GM23338 (cell line): Measurements from ENCODE around the gene KCMF1. TPM values are rescaled to one million over a fixed set of nuclear protein-coding genes. Genes with fewer than 3 reads are reported as not detected.
A peak's percentile ranks its signal among the peaks of the same experiment; 100 is the strongest.

ENCODE experiments used
- ATAC-seq: fragments of 200-7000 bp; cut with Tn5 transposase; 3 replicates; pipeline ENCODE4 v1.9.1; 2020
- DNase-seq: peaks from one replicate; pipeline ENCODE4 v3.0.0-alpha.2; 2015; ENCODE audit warnings: low spot score
- H2AFZ ChIP-seq: fragments of 200-600 bp; sonication (generic); 2 replicates; pipeline ENCODE4 v1.8.0; 2016; ENCODE audit warnings: antibody characterized with exemption, mild to moderate bottlenecking, moderate library complexity
- H3F3A ChIP-seq: fragments of 200-600 bp; sonication (generic); replicated peaks from 2 replicates; pipeline ENCODE4 v1.8.0; 2017; ENCODE audit warnings: antibody characterized with exemption, mixed run types, low read depth
- H3K27ac ChIP-seq: fragments of 200-600 bp; sonication (generic); 2 replicates; pipeline ENCODE4 v1.6.1; 2016; ENCODE audit warnings: low read depth
- H3K27me3 ChIP-seq: fragments of 200-600 bp; sonication (generic); 2 replicates; pipeline ENCODE4 v1.8.0; 2016; ENCODE audit warnings: mild to moderate bottlenecking, mixed run types, moderate library complexity; ENCODE audit not compliant: insufficient read depth
- H3K36me3 ChIP-seq: fragments of 200-600 bp; sonication (generic); 2 replicates; pipeline ENCODE4 v1.8.0; 2016; ENCODE audit warnings: mild to moderate bottlenecking; ENCODE audit not compliant: insufficient read depth
- H3K4me1 ChIP-seq: fragments of 200-600 bp; sonication (generic); 2 replicates; pipeline ENCODE4 v1.8.0; 2016; ENCODE audit warnings: mild to moderate bottlenecking, moderate library complexity; ENCODE audit not compliant: insufficient read depth
- H3K4me2 ChIP-seq: fragments of 200-600 bp; sonication (generic); 2 replicates; pipeline ENCODE4 v1.7.1; 2017; ENCODE audit warnings: mixed run types
- H3K4me3 ChIP-seq: fragments of 200-600 bp; sonication (generic); 2 replicates; pipeline ENCODE4 v1.6.1; 2016; ENCODE audit warnings: mixed run types
- H3K79me2 ChIP-seq: fragments of 200-600 bp; sonication (generic); replicated peaks from 2 replicates; pipeline ENCODE4 v1.8.0; 2017; ENCODE audit warnings: mild to moderate bottlenecking; ENCODE audit not compliant: insufficient read depth
- H3K9me2 ChIP-seq: fragments of 200-600 bp; sonication (generic); 2 replicates; pipeline ENCODE4 v1.8.0; 2017; ENCODE audit not compliant: insufficient read depth
- H4K20me1 ChIP-seq: fragments of 200-600 bp; sonication (generic); replicated peaks from 2 replicates; pipeline ENCODE4 v1.8.0; 2017; ENCODE audit warnings: mild to moderate bottlenecking; ENCODE audit not compliant: insufficient read depth
- H3K27ac Mint-ChIP-seq: 2 replicates; pipeline ENCODE4 v1.8.0; 2020; ENCODE audit warnings: inconsistent platforms, mild to moderate bottlenecking, moderate library complexity, mixed read lengths
- H3K27me3 Mint-ChIP-seq: 3 replicates; pipeline ENCODE4 v1.8.0; 2022; ENCODE audit warnings: low read depth, mild to moderate bottlenecking, moderate library complexity, mixed read lengths, inconsistent platforms; ENCODE audit not compliant: insufficient read depth, poor library complexity
- H3K36me3 Mint-ChIP-seq: 3 replicates; pipeline ENCODE4 v1.8.0; 2021; ENCODE audit warnings: low read depth, mild to moderate bottlenecking, inconsistent platforms, moderate library complexity, mixed read lengths
- H3K4me1 Mint-ChIP-seq: 3 replicates; pipeline ENCODE4 v1.8.0; 2020; ENCODE audit warnings: mild to moderate bottlenecking, inconsistent platforms, mixed read lengths
- H3K4me3 Mint-ChIP-seq: 3 replicates; pipeline ENCODE4 v1.8.0; 2021; ENCODE audit warnings: moderate library complexity, mild to moderate bottlenecking, inconsistent platforms, mixed read lengths
- H3K9me3 Mint-ChIP-seq: 3 replicates; pipeline ENCODE4 v1.8.0; 2020; ENCODE audit warnings: moderate library complexity, mild to moderate bottlenecking, inconsistent platforms, mixed read lengths
- EZH2phosphoT487 ChIP-seq: fragments of 200-600 bp; sonication (generic); IDR thresholded peaks from one replicate; pipeline ENCODE4 v1.8.1; 2018; ENCODE audit warnings: antibody characterized with exemption; ENCODE audit not compliant: unreplicated experiment
- NANOG ChIP-seq: IDR thresholded peaks from 2 replicates; pipeline ENCODE4 v1.6.1; 2016; ENCODE audit warnings: antibody characterized with exemption, borderline replicate concordance
- STAT1 ChIP-seq: IDR thresholded peaks from one replicate; pipeline ENCODE4 v1.6.1; 2016; ENCODE audit warnings: antibody characterized with exemption; ENCODE audit not compliant: unreplicated experiment
- polyA plus RNA-seq: library from polyadenylated mRNA; unstranded; fragments of >200 nt; fragmentation: Nextera tagmentation; extraction: Ambion mirVana; gene quantifications from 2 replicates; pipeline ENCODE4 v1.2.1, GENCODE V29; 2016
- total RNA-seq: library from RNA; depleted of rRNA; stranded (reverse); fragments of >200 nt; shearing (Covaris generic); gene quantifications from 2 replicates; pipeline ENCODE4 v1.2.3, GENCODE V29; 2014
- TF ChIP-seq, protein P1 (sequence below): fragments of 250-450 bp; sonication (Bioruptor Pico); IDR thresholded peaks from 2 replicates; pipeline ENCODE4 v1.5.0; 2020; ENCODE audit warnings: mild to moderate bottlenecking, moderate library complexity
- TF ChIP-seq, protein P2 (sequence below), 2 experiments: fragments of 200-600 bp in 1 of 2; sonication (generic) in 1 of 2; conservative IDR thresholded peaks; 2 replicates each; pipeline versions ENCODE4 v1.5.1 to v1.6.1; 2016 to 2017; ENCODE audit warnings: antibody characterized with exemption in 2 of 2, low read depth in 2 of 2, mild to moderate bottlenecking in 2 of 2, moderate library complexity in 1 of 2

The KCMF1 gene
- total and polyA plus RNA-seq, 2 experiments from 2014 or later = 29.3 to 120 TPM

DNA sequence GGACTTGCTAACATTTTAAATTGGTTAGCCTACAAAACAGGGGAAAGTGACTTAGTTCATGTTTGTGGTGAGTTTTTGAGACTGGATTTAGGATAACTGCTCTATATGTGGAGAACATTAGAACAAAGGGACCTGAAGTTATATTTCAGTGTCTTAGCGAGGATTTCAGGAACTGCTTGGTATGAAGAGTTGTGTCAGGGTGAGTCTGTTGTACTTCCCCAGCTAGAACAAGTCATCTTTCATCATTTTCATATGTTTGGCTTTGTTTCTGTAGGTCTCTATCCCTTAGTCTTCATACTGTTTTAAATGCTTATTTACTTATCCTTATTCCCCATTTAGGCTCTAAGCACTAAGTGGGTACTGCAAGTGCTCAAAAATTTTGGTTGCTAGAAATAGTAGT is 41.9 kb downstream of the KCMF1 start:
- H4K20me1 ChIP-seq = peaks cover 48% of the 10 kb centered on the region
- Mint-ChIP-seq H3K27ac (0 out of 2 replicates have a peak overlapping the region, but pooled peaks have one; percentile 46), H3K27me3 (peaks cover 2% of the 10 kb centered on the region), H3K9me3 (no peaks in the 10 kb centered on the region), H3K4me1 (peaks cover 67% of the 10 kb centered on the region), H3K4me3 (no peak overlapping the region), H3K36me3 (peaks cover 9% of the 10 kb centered on the region; the same call in 2 of the 3 replicates)
- TF ChIP-seq, protein P1, sequence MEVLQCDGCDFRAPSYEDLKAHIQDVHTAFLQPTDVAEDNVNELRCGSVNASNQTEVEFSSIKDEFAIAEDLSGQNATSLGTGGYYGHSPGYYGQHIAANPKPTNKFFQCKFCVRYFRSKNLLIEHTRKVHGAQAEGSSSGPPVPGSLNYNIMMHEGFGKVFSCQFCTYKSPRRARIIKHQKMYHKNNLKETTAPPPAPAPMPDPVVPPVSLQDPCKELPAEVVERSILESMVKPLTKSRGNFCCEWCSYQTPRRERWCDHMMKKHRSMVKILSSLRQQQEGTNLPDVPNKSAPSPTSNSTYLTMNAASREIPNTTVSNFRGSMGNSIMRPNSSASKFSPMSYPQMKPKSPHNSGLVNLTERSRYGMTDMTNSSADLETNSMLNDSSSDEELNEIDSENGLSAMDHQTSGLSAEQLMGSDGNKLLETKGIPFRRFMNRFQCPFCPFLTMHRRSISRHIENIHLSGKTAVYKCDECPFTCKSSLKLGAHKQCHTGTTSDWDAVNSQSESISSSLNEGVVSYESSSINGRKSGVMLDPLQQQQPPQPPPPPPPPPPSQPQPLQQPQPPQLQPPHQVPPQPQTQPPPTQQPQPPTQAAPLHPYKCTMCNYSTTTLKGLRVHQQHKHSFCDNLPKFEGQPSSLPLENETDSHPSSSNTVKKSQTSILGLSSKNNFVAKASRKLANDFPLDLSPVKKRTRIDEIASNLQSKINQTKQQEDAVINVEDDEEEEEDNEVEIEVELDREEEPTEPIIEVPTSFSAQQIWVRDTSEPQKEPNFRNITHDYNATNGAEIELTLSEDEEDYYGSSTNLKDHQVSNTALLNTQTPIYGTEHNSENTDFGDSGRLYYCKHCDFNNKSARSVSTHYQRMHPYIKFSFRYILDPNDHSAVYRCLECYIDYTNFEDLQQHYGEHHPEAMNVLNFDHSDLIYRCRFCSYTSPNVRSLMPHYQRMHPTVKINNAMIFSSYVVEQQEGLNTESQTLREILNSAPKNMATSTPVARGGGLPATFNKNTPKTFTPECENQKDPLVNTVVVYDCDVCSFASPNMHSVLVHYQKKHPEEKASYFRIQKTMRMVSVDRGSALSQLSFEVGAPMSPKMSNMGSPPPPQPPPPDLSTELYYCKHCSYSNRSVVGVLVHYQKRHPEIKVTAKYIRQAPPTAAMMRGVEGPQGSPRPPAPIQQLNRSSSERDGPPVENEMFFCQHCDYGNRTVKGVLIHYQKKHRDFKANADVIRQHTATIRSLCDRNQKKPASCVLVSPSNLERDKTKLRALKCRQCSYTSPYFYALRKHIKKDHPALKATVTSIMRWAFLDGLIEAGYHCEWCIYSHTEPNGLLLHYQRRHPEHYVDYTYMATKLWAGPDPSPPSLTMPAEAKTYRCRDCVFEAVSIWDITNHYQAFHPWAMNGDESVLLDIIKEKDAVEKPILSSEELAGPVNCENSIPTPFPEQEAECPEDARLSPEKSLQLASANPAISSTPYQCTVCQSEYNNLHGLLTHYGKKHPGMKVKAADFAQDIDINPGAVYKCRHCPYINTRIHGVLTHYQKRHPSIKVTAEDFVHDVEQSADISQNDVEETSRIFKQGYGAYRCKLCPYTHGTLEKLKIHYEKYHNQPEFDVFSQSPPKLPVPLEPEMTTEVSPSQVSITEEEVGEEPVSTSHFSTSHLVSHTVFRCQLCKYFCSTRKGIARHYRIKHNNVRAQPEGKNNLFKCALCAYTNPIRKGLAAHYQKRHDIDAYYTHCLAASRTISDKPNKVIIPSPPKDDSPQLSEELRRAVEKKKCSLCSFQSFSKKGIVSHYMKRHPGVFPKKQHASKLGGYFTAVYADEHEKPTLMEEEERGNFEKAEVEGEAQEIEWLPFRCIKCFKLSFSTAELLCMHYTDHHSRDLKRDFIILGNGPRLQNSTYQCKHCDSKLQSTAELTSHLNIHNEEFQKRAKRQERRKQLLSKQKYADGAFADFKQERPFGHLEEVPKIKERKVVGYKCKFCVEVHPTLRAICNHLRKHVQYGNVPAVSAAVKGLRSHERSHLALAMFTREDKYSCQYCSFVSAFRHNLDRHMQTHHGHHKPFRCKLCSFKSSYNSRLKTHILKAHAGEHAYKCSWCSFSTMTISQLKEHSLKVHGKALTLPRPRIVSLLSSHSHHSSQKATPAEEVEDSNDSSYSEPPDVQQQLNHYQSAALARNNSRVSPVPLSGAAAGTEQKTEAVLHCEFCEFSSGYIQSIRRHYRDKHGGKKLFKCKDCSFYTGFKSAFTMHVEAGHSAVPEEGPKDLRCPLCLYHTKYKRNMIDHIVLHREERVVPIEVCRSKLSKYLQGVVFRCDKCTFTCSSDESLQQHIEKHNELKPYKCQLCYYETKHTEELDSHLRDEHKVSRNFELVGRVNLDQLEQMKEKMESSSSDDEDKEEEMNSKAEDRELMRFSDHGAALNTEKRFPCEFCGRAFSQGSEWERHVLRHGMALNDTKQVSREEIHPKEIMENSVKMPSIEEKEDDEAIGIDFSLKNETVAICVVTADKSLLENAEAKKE (CRISPR knock-in tag) = no peak
- no peak for TF ChIP-seq STAT1
- TF ChIP-seq EZH2phosphoT487 = no peak
- TF ChIP-seq NANOG = no peak
- H3K4me2 ChIP-seq = 0 out of 2 replicates have a peak overlapping the region, but pooled peaks have one; percentile 19
- H3K27ac ChIP-seq = 0 out of 2 replicates have a peak overlapping the region, but pooled peaks have one; percentile 58
- H3K4me3 ChIP-seq = no peak overlapping the region
- no peak overlapping the region for H2AFZ ChIP-seq
- peaks cover 28% of the 10 kb centered on the region for H3F3A ChIP-seq
- ATAC-seq (no peak), DNase-seq (no peak)
- H3K27me3 ChIP-seq = no peaks in the 10 kb centered on the region
- H3K79me2 ChIP-seq = peaks cover 97% of the 10 kb centered on the region
- H3K4me1 ChIP-seq = peaks cover 72% of the 10 kb centered on the region
- H3K9me2 ChIP-seq = peaks cover 1% of the 10 kb centered on the region; the same call in 1 of the 2 replicates
- peaks cover under 1% of the 10 kb centered on the region; the same call in 1 of the 2 replicates for H3K36me3 ChIP-seq

DNA sequence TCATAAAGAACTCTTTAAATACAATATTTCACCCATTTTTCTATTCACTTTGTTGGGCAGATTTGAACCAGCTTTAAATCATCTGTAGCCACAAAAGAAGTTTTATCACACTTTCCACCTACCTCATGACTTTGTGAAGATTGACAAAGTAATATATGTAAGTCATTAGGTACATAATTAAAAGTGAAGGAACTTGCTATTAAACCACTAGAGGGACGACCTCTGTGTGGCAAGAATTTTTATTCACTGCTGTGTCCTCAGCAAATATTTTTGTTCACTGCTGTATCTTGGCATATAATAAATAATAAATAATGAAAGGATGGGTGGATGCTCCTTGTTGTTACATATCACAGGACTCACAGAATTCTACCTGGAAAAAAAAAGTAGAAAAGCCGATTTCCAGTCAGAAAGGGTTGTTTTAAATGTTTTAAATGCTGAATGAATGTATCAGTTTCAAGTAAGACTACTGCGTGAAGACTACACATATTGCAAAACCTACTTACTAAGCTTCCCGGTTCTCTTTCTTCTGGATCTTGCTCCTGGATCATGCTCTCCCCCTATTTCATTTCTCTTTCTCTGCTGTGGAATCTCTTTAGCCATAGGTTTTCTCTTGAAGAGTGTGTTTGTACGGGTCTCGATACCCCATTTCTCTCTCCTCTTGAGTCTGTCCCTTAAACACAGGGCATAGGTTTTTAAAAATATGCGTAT is 44.8 kb downstream of the KCMF1 start:
- peak overlapping the region; percentile 49; the same call in 1 of the 2 replicates for H3K27ac Mint-ChIP-seq
- DNase-seq = no peak

More for the DNA sequence above, 44.8 kb downstream of the KCMF1 start:
- Histone ChIP-seq H3K4me2 (no peak overlapping the region), H3K27me3 (no peaks in the 10 kb centered on the region), H4K20me1 (peaks cover 49% of the 10 kb centered on the region), H2AFZ (no peak overlapping the region), H3K36me3 (no peaks in the 10 kb centered on the region), H3K4me1 (peaks cover 59% of the 10 kb centered on the region), H3K79me2 (peaks cover 99% of the 10 kb centered on the region), H3K4me3 (no peak overlapping the region), H3K27ac (peak overlapping the region; percentile 75; the same call in 1 of the 2 replicates), H3F3A (peaks cover 16% of the 10 kb centered on the region), H3K9me2 (no peaks in the 10 kb centered on the region)
- TF ChIP-seq, protein P2, sequence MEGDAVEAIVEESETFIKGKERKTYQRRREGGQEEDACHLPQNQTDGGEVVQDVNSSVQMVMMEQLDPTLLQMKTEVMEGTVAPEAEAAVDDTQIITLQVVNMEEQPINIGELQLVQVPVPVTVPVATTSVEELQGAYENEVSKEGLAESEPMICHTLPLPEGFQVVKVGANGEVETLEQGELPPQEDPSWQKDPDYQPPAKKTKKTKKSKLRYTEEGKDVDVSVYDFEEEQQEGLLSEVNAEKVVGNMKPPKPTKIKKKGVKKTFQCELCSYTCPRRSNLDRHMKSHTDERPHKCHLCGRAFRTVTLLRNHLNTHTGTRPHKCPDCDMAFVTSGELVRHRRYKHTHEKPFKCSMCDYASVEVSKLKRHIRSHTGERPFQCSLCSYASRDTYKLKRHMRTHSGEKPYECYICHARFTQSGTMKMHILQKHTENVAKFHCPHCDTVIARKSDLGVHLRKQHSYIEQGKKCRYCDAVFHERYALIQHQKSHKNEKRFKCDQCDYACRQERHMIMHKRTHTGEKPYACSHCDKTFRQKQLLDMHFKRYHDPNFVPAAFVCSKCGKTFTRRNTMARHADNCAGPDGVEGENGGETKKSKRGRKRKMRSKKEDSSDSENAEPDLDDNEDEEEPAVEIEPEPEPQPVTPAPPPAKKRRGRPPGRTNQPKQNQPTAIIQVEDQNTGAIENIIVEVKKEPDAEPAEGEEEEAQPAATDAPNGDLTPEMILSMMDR (conservative IDR thresholded peaks at IDR 0.05; ENCODE audit: low read depth in 2 of 2) = peak in 1 of 2 experiments; percentile 34; a peak in 2 of 4 replicates
- TF ChIP-seq EZH2phosphoT487 = no peak
- Mint-ChIP-seq H3K36me3 (0 out of 3 replicates have a peak, but pooled peaks cover 1% of the 10 kb centered on the region), H3K27me3 (peaks cover 2% of the 10 kb centered on the region), H3K4me3 (no peak overlapping the region), H3K4me1 (peaks cover 61% of the 10 kb centered on the region), H3K9me3 (no peaks in the 10 kb centered on the region)
- no peak for ATAC-seq
